ENCODE data around the gene EFNA2. TPM values are rescaled to one million over a fixed set of nuclear protein-coding genes. Genes with fewer than 3 reads are reported as not detected.

Gene EFNA2
- total and polyA plus RNA-seq, 8 donors, result 0.15 to 21.1 (median 0.55) TPM; not detected in 5

DNA sequence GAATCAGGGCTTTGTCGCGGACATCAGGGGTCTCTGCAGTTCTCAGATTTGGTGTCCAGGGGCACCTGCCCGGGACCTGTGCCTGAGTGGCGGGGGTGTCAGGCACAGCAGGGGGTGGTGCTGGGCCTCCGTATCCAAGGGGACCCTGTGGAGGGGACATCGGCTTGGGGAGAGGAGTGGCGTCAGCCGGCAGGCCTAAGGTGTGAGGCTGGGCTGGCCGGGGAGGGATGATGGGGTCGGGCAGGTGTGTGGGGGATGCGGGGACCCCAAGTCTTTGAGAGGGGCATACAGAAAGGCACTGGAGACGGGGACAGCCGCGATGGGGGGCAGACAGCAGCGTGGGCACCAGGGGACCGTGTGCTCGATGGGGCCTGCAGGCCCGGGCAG, 2.5 kb downstream of the EFNA2 start:
- Histone ChIP-seq H3K27ac (no peak overlapping the region), H3K4me1 (peaks cover 0 to 55% (median 37%) of the 10 kb centered on the region in 4 donors), H3K36me3 (no peaks in the 10 kb centered on the region), H3K4me3 (no peak overlapping the region), H3K9me3 (no peaks in the 10 kb centered on the region), H3K27me3 (peaks cover 25 to 97% (median 92%) of the 10 kb centered on the region in 3 donors)
- WGBS, 5 donors, result 85 to 89% (median 87%) methylated on average over 14 to 18 of the region's 18 CpGs
- TF ChIP-seq POLR2A (IDR thresholded peaks at IDR 0.05), result no peak
- TF ChIP-seq POLR2AphosphoS5 (IDR thresholded peaks at IDR 0.05), result no peak
- no peak for TF ChIP-seq EP300 (IDR thresholded peaks at IDR 0.05)
- TF ChIP-seq, protein P1, sequence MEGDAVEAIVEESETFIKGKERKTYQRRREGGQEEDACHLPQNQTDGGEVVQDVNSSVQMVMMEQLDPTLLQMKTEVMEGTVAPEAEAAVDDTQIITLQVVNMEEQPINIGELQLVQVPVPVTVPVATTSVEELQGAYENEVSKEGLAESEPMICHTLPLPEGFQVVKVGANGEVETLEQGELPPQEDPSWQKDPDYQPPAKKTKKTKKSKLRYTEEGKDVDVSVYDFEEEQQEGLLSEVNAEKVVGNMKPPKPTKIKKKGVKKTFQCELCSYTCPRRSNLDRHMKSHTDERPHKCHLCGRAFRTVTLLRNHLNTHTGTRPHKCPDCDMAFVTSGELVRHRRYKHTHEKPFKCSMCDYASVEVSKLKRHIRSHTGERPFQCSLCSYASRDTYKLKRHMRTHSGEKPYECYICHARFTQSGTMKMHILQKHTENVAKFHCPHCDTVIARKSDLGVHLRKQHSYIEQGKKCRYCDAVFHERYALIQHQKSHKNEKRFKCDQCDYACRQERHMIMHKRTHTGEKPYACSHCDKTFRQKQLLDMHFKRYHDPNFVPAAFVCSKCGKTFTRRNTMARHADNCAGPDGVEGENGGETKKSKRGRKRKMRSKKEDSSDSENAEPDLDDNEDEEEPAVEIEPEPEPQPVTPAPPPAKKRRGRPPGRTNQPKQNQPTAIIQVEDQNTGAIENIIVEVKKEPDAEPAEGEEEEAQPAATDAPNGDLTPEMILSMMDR (IDR thresholded peaks at IDR 0.05), result no peak
- intact Hi-C loops (cut with DNase I; ENCODE audit: low total_unique reads), result loop anchor here (10.0 kb wide), 1 partner anchor 77 kb away; no protein-coding TSS in a partner anchor
- no peak for DNase-seq

DNA sequence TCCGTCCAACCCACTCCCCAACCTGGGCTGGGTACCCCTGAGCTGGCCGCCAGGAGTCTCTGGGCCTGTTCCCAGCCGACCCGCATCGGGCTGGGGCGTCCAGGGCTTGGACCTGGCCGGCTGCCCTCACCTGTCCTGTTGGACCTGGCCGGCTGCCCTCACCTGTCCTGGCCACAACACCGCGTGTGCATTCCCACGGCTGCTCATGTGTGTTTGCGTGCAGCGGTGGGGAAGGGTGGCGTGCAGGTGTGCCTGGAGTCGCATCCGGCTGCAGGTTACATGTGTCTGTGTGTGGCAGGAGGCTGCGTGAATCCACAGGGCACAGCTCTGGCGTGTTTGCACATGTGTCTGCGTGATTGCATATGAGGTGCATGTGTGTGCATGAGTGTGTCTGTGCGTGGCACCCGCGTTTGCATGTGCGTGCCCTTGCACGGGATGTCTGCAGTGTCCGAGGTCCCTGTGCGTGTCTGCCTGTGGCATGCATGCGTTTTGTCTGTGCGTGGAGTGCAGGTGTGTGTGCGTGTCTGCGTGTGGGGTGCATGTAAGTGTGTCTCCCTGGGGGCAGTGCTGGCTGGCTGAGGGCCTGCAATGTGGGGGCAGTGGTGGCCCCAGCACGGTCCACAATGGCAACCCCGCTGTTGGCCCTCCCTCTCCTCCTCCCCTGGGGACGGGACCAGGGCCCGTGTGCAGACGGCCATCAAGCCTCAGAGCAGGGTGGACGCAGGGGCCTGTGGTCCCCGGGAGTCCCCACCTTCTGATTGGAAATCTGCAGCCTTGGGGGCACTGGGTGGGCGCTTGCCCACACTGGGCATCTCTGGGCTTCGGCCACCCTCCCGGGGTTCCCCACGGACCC, 3.4 kb downstream of the EFNA2 start:
- Histone ChIP-seq H3K4me1 (peaks cover 0 to 47% (median 30%) of the 10 kb centered on the region in 4 donors), H3K36me3 (no peaks in the 10 kb centered on the region), H3K9me3 (no peaks in the 10 kb centered on the region), H3K4me3 (no peak overlapping the region), H3K27me3 (peaks cover 25 to 97% (median 92%) of the 10 kb centered on the region in 3 donors), H3K27ac (no peak overlapping the region)
- intact Hi-C loops (cut with DNase I; ENCODE audit: low total_unique reads), result loop anchor here (10.0 kb wide), 1 partner anchor 76 kb away; no protein-coding TSS in a partner anchor
- 72 to 90% (median 75%) methylated on average over 2 to 41 of the region's 41 CpGs for WGBS, 5 donors
- no peak for DNase-seq
- TF ChIP-seq POLR2AphosphoS5 (IDR thresholded peaks at IDR 0.05) (no peak), EP300 (IDR thresholded peaks at IDR 0.05) (no peak), POLR2A (IDR thresholded peaks at IDR 0.05) (no peak)
- TF ChIP-seq, protein P1 (IDR thresholded peaks at IDR 0.05), result no peak

DNA sequence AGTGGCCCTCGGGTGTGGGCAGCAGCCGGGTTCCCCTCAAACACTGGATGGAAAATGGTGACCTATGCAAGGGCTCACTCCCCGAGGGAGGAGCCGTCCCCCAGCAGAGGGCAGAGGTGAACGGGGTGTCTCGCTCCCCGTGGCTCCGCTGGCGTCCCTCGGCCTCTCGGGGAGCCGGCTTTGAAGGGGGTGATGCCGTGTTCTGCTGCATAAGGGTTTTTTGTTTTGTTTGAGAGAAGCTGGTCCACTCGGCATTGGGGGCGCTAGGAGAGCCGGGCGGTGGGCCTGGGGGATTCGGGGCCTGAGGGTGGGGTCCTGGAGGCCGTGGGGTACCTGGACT, 4.0 kb downstream of the EFNA2 start:
- intact Hi-C loops (cut with DNase I; ENCODE audit: low total_unique reads), result loop anchor here (10.0 kb wide), 1 partner anchor 75 kb away; no protein-coding TSS in a partner anchor
- no peak overlapping the region for H3K27ac ChIP-seq
- peaks cover 0 to 41% (median 26%) of the 10 kb centered on the region in 4 donors for H3K4me1 ChIP-seq
- WGBS, 5 donors, result 71 to 82% (median 74%) methylated on average over 17 to 19 of the region's 19 CpGs
- peaks cover 25 to 97% (median 92%) of the 10 kb centered on the region in 3 donors for H3K27me3 ChIP-seq
- H3K4me3 ChIP-seq, result no peak overlapping the region
- no peaks in the 10 kb centered on the region for H3K9me3 ChIP-seq
- no peaks in the 10 kb centered on the region for H3K36me3 ChIP-seq
- DNase-seq, result no peak
- no peak for TF ChIP-seq EP300 (IDR thresholded peaks at IDR 0.05)
- no peak for TF ChIP-seq POLR2AphosphoS5 (IDR thresholded peaks at IDR 0.05)
- no peak for TF ChIP-seq POLR2A (IDR thresholded peaks at IDR 0.05)
- TF ChIP-seq, protein P1 (IDR thresholded peaks at IDR 0.05), result no peak

DNA sequence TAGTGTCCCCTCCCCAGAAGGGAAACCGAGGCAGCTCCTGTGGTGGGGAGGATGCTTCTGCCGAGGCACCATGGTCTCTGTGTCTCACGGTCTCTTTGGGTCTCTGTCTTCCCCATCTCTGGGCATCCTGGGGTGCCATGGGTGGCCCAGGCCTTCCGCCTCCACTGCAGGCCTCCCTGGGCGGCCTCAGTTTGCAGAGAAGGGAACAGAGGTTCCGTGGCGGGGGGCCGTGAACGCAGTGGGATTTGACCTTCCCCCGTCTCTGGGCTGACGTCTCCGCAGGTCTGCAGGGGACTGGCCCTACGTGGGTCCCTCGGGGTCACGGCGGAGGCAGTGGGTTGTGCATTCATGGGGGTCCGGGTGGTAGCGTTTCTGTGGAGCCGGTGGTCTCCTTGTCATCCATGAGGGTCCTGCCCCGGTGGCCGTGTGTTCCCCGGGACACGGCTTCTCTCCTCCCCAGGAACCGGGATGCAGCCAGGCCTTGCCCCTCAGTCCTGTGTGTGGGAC, 4.6 kb downstream of the EFNA2 start:
- no peak overlapping the region for H3K27ac ChIP-seq
- 84 to 92% (median 88%) methylated on average over 10 to 24 of the region's 24 CpGs for WGBS, 5 donors
- H3K4me1 ChIP-seq, result peaks cover 2 to 38% (median 30%) of the 10 kb centered on the region in 4 donors
- H3K36me3 ChIP-seq, result no peaks in the 10 kb centered on the region
- peaks cover 27 to 97% (median 92%) of the 10 kb centered on the region in 3 donors for H3K27me3 ChIP-seq
- no peak for DNase-seq
- no peaks in the 10 kb centered on the region for H3K9me3 ChIP-seq
- TF ChIP-seq POLR2A (IDR thresholded peaks at IDR 0.05), result no peak
- TF ChIP-seq POLR2AphosphoS5 (IDR thresholded peaks at IDR 0.05), result no peak
- TF ChIP-seq EP300 (IDR thresholded peaks at IDR 0.05), result no peak
- TF ChIP-seq, protein P1 (IDR thresholded peaks at IDR 0.05), result no peak
- intact Hi-C loops (cut with DNase I; ENCODE audit: low total_unique reads), result no loop called here
- H3K4me3 ChIP-seq, result no peak overlapping the region

Data from stomach (tissue), 9 donors.